PC-3 (cell line): ENCODE data around the gene TAF9. TPM values are rescaled to one million over a fixed set of nuclear protein-coding genes. Genes with fewer than 3 reads are reported as not detected.

ENCODE experiments used
- ATAC-seq: fragments of 200-7000 bp; cut with Tn5 transposase; 2 replicates; pipeline ENCODE4 v1.9.1; 2020; ENCODE audit warnings: mild to moderate bottlenecking, moderate library complexity
- BruUV-seq: library from RNA; stranded (reverse); fragments of 400-500 nt; replicated peaks from 2 replicates; lab custom pipeline; 2021; lab: Mats Ljungman, UMichigan
- CTCF ChIA-PET: fragments of 300-600 bp; sonication (Branson Sonifier 250); formaldehyde crosslinking; loops from one replicate; lab custom pipeline; 2022; ENCODE audit warnings: antibody characterized with exemption; lab: Charles Lee
- POLR2A ChIA-PET: fragments of 300-600 bp; sonication (Branson Sonifier 250); formaldehyde crosslinking; loops from one replicate; lab custom pipeline; 2022; ENCODE audit warnings: antibody characterized with exemption; ENCODE audit not compliant: unreplicated experiment; lab: Charles Lee
- DNase-seq: peaks from one replicate; pipeline ENCODE4 v3.0.0-alpha.2; 2015
- H2AFZ ChIP-seq: fragments of 300-600 bp; sonication (generic); 2 replicates; pipeline ENCODE4 v1.6.0; 2016; ENCODE audit warnings: antibody characterized with exemption, low read length
- H3F3A ChIP-seq: fragments of 300-600 bp; sonication (generic); one replicate; pipeline ENCODE4 v1.6.0; 2017; ENCODE audit warnings: antibody characterized with exemption, low read length, control low read depth, mild to moderate bottlenecking; ENCODE audit not compliant: unreplicated experiment
- H3K27ac ChIP-seq: fragments of 300-600 bp; sonication (generic); 2 replicates; pipeline ENCODE4 v1.5.1; 2016; ENCODE audit warnings: mild to moderate bottlenecking, low read length
- H3K27me3 ChIP-seq: fragments of 300-600 bp; sonication (generic); 2 replicates; pipeline ENCODE4 v1.6.1; 2016; ENCODE audit warnings: low read length, mixed read lengths
- H3K36me3 ChIP-seq: fragments of 300-600 bp; sonication (generic); 2 replicates; pipeline ENCODE4 v1.6.1; 2016; ENCODE audit warnings: low read depth, mixed run types, low read length, mixed read lengths
- H3K4me1 ChIP-seq: fragments of 300-600 bp; sonication (generic); 2 replicates; pipeline ENCODE4 v1.5.1; 2016; ENCODE audit warnings: low read length; ENCODE audit not compliant: insufficient read depth
- H3K4me2 ChIP-seq: fragments of 300-600 bp; sonication (generic); 2 replicates; pipeline ENCODE4 v1.6.0; 2016; ENCODE audit warnings: low read length
- H3K4me3 ChIP-seq: fragments of 300-600 bp; sonication (generic); 2 replicates; pipeline ENCODE4 v1.5.1; 2016; ENCODE audit warnings: mild to moderate bottlenecking, low read length, mixed read lengths
- H3K79me2 ChIP-seq: fragments of 300-600 bp; sonication (generic); 2 replicates; pipeline ENCODE4 v1.6.1; 2017; ENCODE audit warnings: low read length, mixed read lengths
- H3K9ac ChIP-seq: fragments of 300-600 bp; sonication (generic); 2 replicates; pipeline ENCODE4 v1.6.0; 2016; ENCODE audit warnings: mild to moderate bottlenecking, low read length
- H3K9me2 ChIP-seq: fragments of 300-600 bp; sonication (generic); replicated peaks from 2 replicates; pipeline ENCODE4 v1.6.1; 2016; ENCODE audit warnings: mixed run types, low read length, mixed read lengths
- H3K9me3 ChIP-seq: fragments of 300-600 bp; sonication (generic); 2 replicates; pipeline ENCODE4 v1.6.1; 2016; ENCODE audit warnings: low read length, mixed read lengths
- H4K20me1 ChIP-seq: fragments of 300-600 bp; sonication (generic); 2 replicates; pipeline ENCODE4 v1.6.1; 2016; ENCODE audit warnings: low read length, mixed read lengths
- EZH2 ChIP-seq: fragments of 300-600 bp; sonication (generic); IDR thresholded peaks from one replicate; pipeline ENCODE4 v1.6.1; 2017; ENCODE audit warnings: antibody characterized with exemption, mild to moderate bottlenecking, low read length; ENCODE audit not compliant: unreplicated experiment
- EZH2phosphoT487 ChIP-seq: fragments of 300-600 bp; sonication (generic); IDR thresholded peaks from 2 replicates; pipeline ENCODE4 v1.6.1; 2018; ENCODE audit warnings: mild to moderate bottlenecking, antibody characterized with exemption, low read length, borderline replicate concordance
- intact Hi-C: fragments of 100-400 bp; cut with micrococcal nuclease; formaldehyde crosslinking; loops from 2 replicates; pipeline ENCODE4 v1.9.0; 2023
- total RNA-seq: library from RNA; depleted of rRNA; stranded (reverse); fragments of >200 nt; gene quantifications from 2 replicates; pipeline ENCODE4 v1.2.3, GENCODE V29; 2014; rRNA removed
- TF ChIP-seq, protein P1 (sequence below): fragments of 300-600 bp; sonication (generic); conservative IDR thresholded peaks from 2 replicates; pipeline ENCODE4 v1.5.1; 2017; ENCODE audit warnings: antibody characterized with exemption, low read depth, mild to moderate bottlenecking, low read length

TAF9 gene
- total RNA-seq, 1 experiment from 2014 or later: 61.3 TPM

DNA sequence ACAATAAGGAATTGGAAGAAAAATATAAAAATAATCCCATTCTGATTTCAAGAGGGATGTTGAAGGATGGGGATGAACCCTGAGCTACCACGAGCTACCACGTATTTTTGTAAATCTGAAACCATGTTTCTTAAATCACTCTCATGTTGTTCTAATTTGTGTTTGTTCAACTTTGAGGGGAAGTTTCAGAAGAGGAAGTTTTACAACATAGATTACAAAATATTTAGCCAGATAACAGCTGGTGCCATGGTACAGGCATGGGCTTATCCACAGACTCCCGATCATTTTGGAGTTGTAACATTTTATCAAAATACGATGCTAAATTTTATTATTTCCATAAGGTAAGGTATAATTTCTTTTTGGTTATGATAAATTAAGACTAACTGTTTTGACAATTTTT is 51.9 kb downstream of the TAF9 start:
- H3K27me3 ChIP-seq: no peaks in the 10 kb centered on the region
- DNase-seq (no peak), ATAC-seq (no peak)
- TF ChIP-seq, protein P1, sequence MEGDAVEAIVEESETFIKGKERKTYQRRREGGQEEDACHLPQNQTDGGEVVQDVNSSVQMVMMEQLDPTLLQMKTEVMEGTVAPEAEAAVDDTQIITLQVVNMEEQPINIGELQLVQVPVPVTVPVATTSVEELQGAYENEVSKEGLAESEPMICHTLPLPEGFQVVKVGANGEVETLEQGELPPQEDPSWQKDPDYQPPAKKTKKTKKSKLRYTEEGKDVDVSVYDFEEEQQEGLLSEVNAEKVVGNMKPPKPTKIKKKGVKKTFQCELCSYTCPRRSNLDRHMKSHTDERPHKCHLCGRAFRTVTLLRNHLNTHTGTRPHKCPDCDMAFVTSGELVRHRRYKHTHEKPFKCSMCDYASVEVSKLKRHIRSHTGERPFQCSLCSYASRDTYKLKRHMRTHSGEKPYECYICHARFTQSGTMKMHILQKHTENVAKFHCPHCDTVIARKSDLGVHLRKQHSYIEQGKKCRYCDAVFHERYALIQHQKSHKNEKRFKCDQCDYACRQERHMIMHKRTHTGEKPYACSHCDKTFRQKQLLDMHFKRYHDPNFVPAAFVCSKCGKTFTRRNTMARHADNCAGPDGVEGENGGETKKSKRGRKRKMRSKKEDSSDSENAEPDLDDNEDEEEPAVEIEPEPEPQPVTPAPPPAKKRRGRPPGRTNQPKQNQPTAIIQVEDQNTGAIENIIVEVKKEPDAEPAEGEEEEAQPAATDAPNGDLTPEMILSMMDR: no peak
- TF ChIP-seq EZH2phosphoT487 (no peak), EZH2 (no peak)
- H3F3A ChIP-seq: no peaks in the 10 kb centered on the region
- H3K9me2 ChIP-seq: no peaks in the 10 kb centered on the region
- H2AFZ ChIP-seq: no peak overlapping the region
- no peak overlapping the region for H3K4me2 ChIP-seq
- no peaks in the 10 kb centered on the region for H4K20me1 ChIP-seq
- intact Hi-C loops: no loop called here
- H3K9me3 ChIP-seq: no peaks in the 10 kb centered on the region
- no peak overlapping the region for H3K4me3 ChIP-seq
- H3K4me1 ChIP-seq: no peaks in the 10 kb centered on the region
- no peaks in the 10 kb centered on the region for H3K79me2 ChIP-seq
- no peak overlapping the region for H3K9ac ChIP-seq
- POLR2A ChIA-PET: no interaction called here
- H3K27ac ChIP-seq: no peak overlapping the region
- CTCF ChIA-PET: no interaction called here
- no TSS peak for BruUV-seq
- H3K36me3 ChIP-seq: no peaks in the 10 kb centered on the region

DNA sequence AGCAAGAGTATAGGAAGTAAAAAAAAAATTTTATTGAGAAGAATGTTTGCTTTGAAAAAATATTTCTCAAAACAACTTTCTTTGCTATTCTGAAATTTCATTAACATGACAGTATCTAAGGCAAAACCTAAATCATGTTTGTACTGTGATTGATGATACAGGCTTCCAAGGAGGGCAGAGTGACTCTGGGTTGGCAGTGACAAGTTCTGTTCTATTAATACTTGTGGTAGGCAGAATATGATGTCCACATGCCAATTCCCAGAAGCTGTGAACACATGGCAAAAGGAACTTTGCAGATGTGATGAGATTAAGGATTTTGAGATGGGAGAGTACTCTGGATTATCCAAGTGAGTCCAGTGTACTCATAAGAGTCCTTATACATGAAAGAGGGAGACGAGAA is 53.3 kb downstream of the TAF9 start:
- Histone ChIP-seq H4K20me1 (no peaks in the 10 kb centered on the region), H3K27me3 (no peaks in the 10 kb centered on the region), H3K9me2 (no peaks in the 10 kb centered on the region), H2AFZ (no peak overlapping the region), H3K9ac (no peak overlapping the region), H3K27ac (no peak overlapping the region), H3F3A (no peaks in the 10 kb centered on the region), H3K4me3 (no peak overlapping the region), H3K4me2 (no peak overlapping the region), H3K79me2 (no peaks in the 10 kb centered on the region), H3K4me1 (no peaks in the 10 kb centered on the region), H3K9me3 (no peaks in the 10 kb centered on the region), H3K36me3 (no peaks in the 10 kb centered on the region; the same call in 1 of the 2 replicates)
- ATAC-seq (no peak), DNase-seq (no peak)
- ChIA-PET POLR2A (no interaction called here), CTCF (no interaction called here)
- no peak for TF ChIP-seq EZH2
- TF ChIP-seq EZH2phosphoT487: no peak
- TF ChIP-seq, protein P1: no peak
- no TSS peak for BruUV-seq
- intact Hi-C loops: no loop called here

Other genes starting within 250 kb of the TAF9 start
- 134 and 185 TPM in 2 replicates for gene CCNB1, start 202.4 kb downstream of the TAF9 start, total RNA-seq
- 22.1 and 27.8 TPM in 2 replicates for gene CENPH, start 179.9 kb downstream of the TAF9 start, total RNA-seq
- gene CDK7, start 134.6 kb downstream of the TAF9 start, total RNA-seq: 19.9 and 26.6 TPM in 2 replicates
- 4.4 and 4.7 TPM in 2 replicates for gene CCDC125, start 36.7 kb downstream of the TAF9 start, total RNA-seq
- 25.3 and 37.4 TPM in 2 replicates for gene AK6, start within 50 bp of the TAF9 start, total RNA-seq
- 13.5 TPM in 2 replicates for gene RAD17, start 298 bp upstream of the TAF9 start, total RNA-seq
- 12.5 and 15.4 TPM in 2 replicates for gene MARVELD2, start 45.6 kb upstream of the TAF9 start, total RNA-seq
- gene OCLN, start 123.3 kb upstream of the TAF9 start, total RNA-seq: 35.4 and 45.2 TPM in 2 replicates
- gene GTF2H2C, start 190.7 kb upstream of the TAF9 start, total RNA-seq: 14.0 and 15.4 TPM in 2 replicates